HUES6 (cell line): Measurements from ENCODE around the gene SHOX.
"Not testable (repeated sequence)": the region's sequence is repeated elsewhere in the genome, so short reads cannot be mapped to it uniquely, and the experiment has no call there.

Experiments
- H3K27ac ChIP-seq: 2 replicates; pipeline ENCODE4 v1.7.0; 2013; ENCODE audit warnings: low read depth, mild to moderate bottlenecking, low read length, inconsistent platforms
- H3K27me3 ChIP-seq: 2 replicates; pipeline ENCODE4 v1.6.1; 2013; ENCODE audit warnings: low read length; ENCODE audit not compliant: control insufficient read depth, insufficient read depth
- H3K36me3 ChIP-seq: 2 replicates; pipeline ENCODE4 v1.6.1; 2013; ENCODE audit warnings: low read length; ENCODE audit not compliant: control insufficient read depth, insufficient read depth
- H3K4me1 ChIP-seq: 2 replicates; pipeline ENCODE4 v1.6.1; 2013; ENCODE audit warnings: low read length; ENCODE audit not compliant: control insufficient read depth, insufficient read depth
- H3K4me3 ChIP-seq: 2 replicates; pipeline ENCODE4 v1.5.1; 2013; ENCODE audit warnings: low read depth, low read length
- H3K9ac ChIP-seq: one replicate; pipeline ENCODE4 v1.6.1; 2013; ENCODE audit warnings: mild to moderate bottlenecking, low read length
- H3K9me3 ChIP-seq: 2 replicates; pipeline ENCODE4 v1.6.1; 2013; ENCODE audit warnings: low read depth, low read length; ENCODE audit not compliant: control insufficient read depth, insufficient read depth

The SHOX gene

GRCh38 chrX:604616-605015, 26.0 kb upstream of the SHOX start:
- not testable (repeated sequence) for H3K36me3 ChIP-seq, H3K9ac ChIP-seq, H3K27ac ChIP-seq, H3K4me3 ChIP-seq, H3K4me1 ChIP-seq, H3K9me3 ChIP-seq
- peaks cover 15% of the 10 kb centered on the region for H3K27me3 ChIP-seq

GRCh38 chrX:608088-608487, 22.5 kb upstream of the SHOX start:
- not testable (repeated sequence) for H3K27me3 ChIP-seq, H3K9ac ChIP-seq, H3K27ac ChIP-seq, H3K36me3 ChIP-seq, H3K4me3 ChIP-seq, H3K4me1 ChIP-seq
- peaks cover 19% of the 10 kb centered on the region for H3K9me3 ChIP-seq

GRCh38 chrX:614136-614535, 16.5 kb upstream of the SHOX start:
- Histone ChIP-seq H3K4me1 (no peaks in the 10 kb centered on the region), H3K27me3 (peaks cover 62% of the 10 kb centered on the region), H3K27ac (no peak overlapping the region)

GRCh38 chrX:617401-617800, 13.2 kb upstream of the SHOX start:
- no peak overlapping the region for H3K4me3 ChIP-seq
- H3K9ac ChIP-seq, result no peak overlapping the region
- H3K27me3 ChIP-seq, result peaks cover 95% of the 10 kb centered on the region

More at GRCh38 chrX:614136-614535, 16.5 kb upstream of the SHOX start:
- H3K9ac ChIP-seq, result no peak overlapping the region
- no peaks in the 10 kb centered on the region for H3K36me3 ChIP-seq
- peaks cover 19% of the 10 kb centered on the region for H3K9me3 ChIP-seq
- no peak overlapping the region for H3K4me3 ChIP-seq

GRCh38 chrX:617891-618290, 12.7 kb upstream of the SHOX start:
- no peak overlapping the region for H3K9ac ChIP-seq
- peaks cover 98% of the 10 kb centered on the region for H3K27me3 ChIP-seq
- H3K27ac ChIP-seq, result no peak overlapping the region
- no peak overlapping the region for H3K4me3 ChIP-seq
- H3K36me3 ChIP-seq, result no peaks in the 10 kb centered on the region
- peaks cover 6% of the 10 kb centered on the region; the same call in 1 of the 2 replicates for H3K4me1 ChIP-seq
- H3K9me3 ChIP-seq, result no peaks in the 10 kb centered on the region

More at GRCh38 chrX:617401-617800, 13.2 kb upstream of the SHOX start:
- Histone ChIP-seq H3K9me3 (no peaks in the 10 kb centered on the region), H3K27ac (no peak overlapping the region), H3K36me3 (no peaks in the 10 kb centered on the region), H3K4me1 (peaks cover 6% of the 10 kb centered on the region; the same call in 1 of the 2 replicates)

GRCh38 chrX:618304-618703, 12.3 kb upstream of the SHOX start:
- not testable (repeated sequence) for H3K4me3 ChIP-seq, H3K9ac ChIP-seq, H3K9me3 ChIP-seq, H3K36me3 ChIP-seq, H3K4me1 ChIP-seq, H3K27ac ChIP-seq
- H3K27me3 ChIP-seq, result peaks cover 98% of the 10 kb centered on the region

- H3K9ac ChIP-seq, result no peak overlapping the region
- H3K4me3 ChIP-seq, result no peak overlapping the region; the same call in 1 of the 2 replicates
- H3K27me3 ChIP-seq, result peaks cover 98% of the 10 kb centered on the region
- H3K36me3 ChIP-seq, result no peaks in the 10 kb centered on the region
- no peak overlapping the region for H3K27ac ChIP-seq
- H3K4me1 ChIP-seq, result peaks cover 10% of the 10 kb centered on the region; the same call in 1 of the 2 replicates
- H3K9me3 ChIP-seq, result no peaks in the 10 kb centered on the region
Measured at GRCh38 chrX:618761-619450, 11.7 kb upstream of the SHOX start.

- no peaks in the 10 kb centered on the region for H3K9me3 ChIP-seq
- peak overlapping the region; percentile 29 for H3K4me3 ChIP-seq
Measured at GRCh38 chrX:619451-619811, 11.2 kb upstream of the SHOX start.

GRCh38 chrX:619812-620531, 10.6 kb upstream of the SHOX start:
- Histone ChIP-seq H3K4me1 (peaks cover 10% of the 10 kb centered on the region; the same call in 1 of the 2 replicates), H3K36me3 (no peaks in the 10 kb centered on the region), H3K27ac (no peak overlapping the region), H3K9me3 (no peaks in the 10 kb centered on the region), H3K4me3 (peak overlapping the region; percentile 29), H3K9ac (no peak overlapping the region), H3K27me3 (peaks cover 99% of the 10 kb centered on the region)

More at GRCh38 chrX:619451-619811, 11.2 kb upstream of the SHOX start:
- Histone ChIP-seq H3K9ac (no peak overlapping the region), H3K27ac (no peak overlapping the region), H3K27me3 (peaks cover 98% of the 10 kb centered on the region), H3K4me1 (peaks cover 10% of the 10 kb centered on the region; the same call in 1 of the 2 replicates), H3K36me3 (no peaks in the 10 kb centered on the region)

- H3K9ac ChIP-seq, result no peak overlapping the region
Measured at GRCh38 chrX:621705-622503, 8.7 kb upstream of the SHOX start.

GRCh38 chrX:622802-623201, 7.8 kb upstream of the SHOX start:
- not testable (repeated sequence) for H3K9me3 ChIP-seq, H3K36me3 ChIP-seq, H3K9ac ChIP-seq, H3K4me3 ChIP-seq, H3K27ac ChIP-seq
- Histone ChIP-seq H3K4me1 (peaks cover 15% of the 10 kb centered on the region), H3K27me3 (peaks cover 98% of the 10 kb centered on the region)

More at GRCh38 chrX:621705-622503, 8.7 kb upstream of the SHOX start:
- peaks cover 98% of the 10 kb centered on the region for H3K27me3 ChIP-seq
- H3K27ac ChIP-seq, result no peak overlapping the region
- peaks cover 13% of the 10 kb centered on the region for H3K4me1 ChIP-seq
- no peaks in the 10 kb centered on the region for H3K9me3 ChIP-seq
- no peak overlapping the region for H3K4me3 ChIP-seq
- H3K36me3 ChIP-seq, result no peaks in the 10 kb centered on the region
